GM10266 (cell line): ENCODE results near the gene PPM1M.
A peak's percentile ranks its signal among the peaks of the same experiment; 100 is the strongest.

Experiments used
- DNase-seq: peaks from one replicate; pipeline ENCODE4 v3.0.0; 2012; ENCODE audit errors: extremely low spot score
- CTCF ChIP-seq: IDR thresholded peaks from 2 replicates; pipeline ENCODE4 v1.5.1; 2012; ENCODE audit warnings: mild to moderate bottlenecking, low read depth; ENCODE audit not compliant: control insufficient read depth, insufficient read depth; ENCODE audit errors: missing control alignments

Gene PPM1M

DNA sequence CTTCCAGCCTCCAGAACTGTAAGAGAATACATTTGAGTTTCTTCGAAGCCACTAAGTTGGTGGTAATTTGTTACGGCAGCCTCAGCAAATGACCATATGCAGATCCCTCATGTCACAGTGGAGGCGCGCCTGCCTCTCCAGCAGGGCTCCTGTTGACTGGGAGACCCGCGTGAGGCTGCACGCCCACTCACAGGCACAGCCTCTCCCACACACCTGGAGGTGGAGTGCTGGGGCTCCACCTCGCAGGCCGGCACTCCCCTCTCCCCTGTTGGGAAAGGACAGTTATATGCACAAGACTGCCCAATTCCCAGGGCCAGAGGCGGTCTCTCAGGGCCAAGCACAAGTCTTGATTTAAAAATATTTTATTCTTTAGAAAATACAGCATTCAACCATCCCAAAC is 17.3 kb upstream of the PPM1M start:
- no peak for DNase-seq
- no peak for TF ChIP-seq CTCF

DNA sequence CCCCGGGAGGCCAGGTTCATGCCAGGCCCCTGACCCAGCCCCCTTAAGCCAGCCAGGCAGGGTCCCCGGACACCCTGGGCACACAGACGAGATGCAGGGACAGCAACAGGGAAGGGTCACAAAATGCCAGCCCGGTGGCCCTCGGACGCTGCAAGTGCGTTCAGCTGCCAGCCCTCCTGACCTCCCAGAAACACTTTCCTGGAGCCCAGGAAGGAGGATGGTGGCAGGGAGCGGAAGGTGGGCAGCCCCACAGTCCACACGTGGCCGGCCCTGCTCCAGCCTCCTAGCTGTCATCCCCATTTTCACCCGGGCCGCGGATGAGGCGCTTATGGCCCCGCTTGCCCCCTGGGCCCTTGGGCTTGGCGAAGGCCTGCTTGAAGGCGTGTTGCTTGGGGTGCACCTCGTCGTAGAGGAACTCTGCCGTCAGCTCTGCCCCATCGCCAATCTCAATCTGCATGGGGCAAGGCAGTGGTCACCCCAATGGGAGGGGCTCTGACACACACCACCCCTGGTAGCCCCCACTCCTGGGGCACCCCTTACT is 16.7 kb upstream of the PPM1M start:
- no peak for TF ChIP-seq CTCF

GRCh38 chr3:52229656-52230055 is 15.9 kb upstream of the PPM1M start:
- DNase-seq, result no peak
- no peak for TF ChIP-seq CTCF

More for the DNA sequence above, 16.7 kb upstream of the PPM1M start:
- DNase-seq, result no peak

GRCh38 chr3:52230461-52230860 is 15.1 kb upstream of the PPM1M start:
- no peak for DNase-seq
- no peak for TF ChIP-seq CTCF

DNA sequence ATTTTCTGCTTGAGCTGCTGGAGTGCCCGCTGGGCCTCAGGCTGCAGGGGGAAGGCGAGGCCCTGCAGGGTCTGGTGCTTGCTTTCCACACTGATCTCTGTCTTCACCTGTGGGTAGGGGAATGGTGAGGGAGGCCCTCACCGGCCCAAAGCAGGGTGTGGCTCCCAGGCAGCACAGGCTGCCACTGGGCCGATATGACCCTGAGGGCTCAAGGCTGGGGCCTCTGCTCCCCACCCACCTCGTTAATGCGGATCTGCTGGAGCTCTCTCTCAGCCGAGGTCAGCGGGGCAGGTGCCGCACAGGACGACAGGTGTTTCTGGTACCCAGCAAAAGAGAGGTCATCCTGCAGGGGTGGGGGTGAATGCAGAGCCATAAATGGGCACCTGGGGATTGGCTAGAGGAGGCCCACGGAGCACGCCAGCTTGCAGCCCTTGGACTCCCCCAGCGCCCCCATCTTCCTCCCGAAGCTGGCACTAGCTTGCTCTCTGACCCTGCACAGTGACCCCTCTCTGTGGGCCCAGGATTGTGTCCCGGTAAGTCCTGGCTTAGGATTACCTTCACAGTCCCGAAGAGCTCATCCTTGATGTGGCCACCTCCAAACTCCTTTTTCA is 14.6 kb upstream of the PPM1M start:
- no peak for TF ChIP-seq CTCF
- no peak for DNase-seq

GRCh38 chr3:52231502-52232278 is 13.9 kb upstream of the PPM1M start:
- peak; percentile 83 for DNase-seq
- peak; percentile 91 for TF ChIP-seq CTCF
